Activated gamma-delta T cell (primary cell): ENCODE data around the gene ANKRD13A.
"Not testable (repeated sequence)": the region's sequence is repeated elsewhere in the genome, so short reads cannot be mapped to it uniquely, and the experiment has no call there.

Source experiments
- DNase-seq: peaks from one replicate; lab custom pipeline; 2025; lab: John Stamatoyannopoulos, UW

ANKRD13A gene

GRCh38 chr12:110048242-110049027 is 49.2 kb downstream of the ANKRD13A start, which contains the start of gene C12orf76:
C12orf76 (minus strand) TSS chr12:110048522; CDS start chr12:110048495, 27 bp downstream.
- peak; percentile 68 for DNase-seq

GRCh38 chr12:110049034-110049433 is 49.8 kb downstream of the ANKRD13A start:
- DNase-seq = not testable (repeated sequence)

- not testable (repeated sequence) for DNase-seq
Measured at GRCh38 chr12:110049666-110050065, 50.4 kb downstream of the ANKRD13A start.

- DNase-seq = no peak
Measured at GRCh38 chr12:110050927-110051326, 51.7 kb downstream of the ANKRD13A start.

GRCh38 chr12:110055375-110056352 is 56.4 kb downstream of the ANKRD13A start:
- DNase-seq = not testable (repeated sequence)

GRCh38 chr12:110056643-110057042 is 57.4 kb downstream of the ANKRD13A start:
- not testable (repeated sequence) for DNase-seq

GRCh38 chr12:110058875-110059615 is 59.8 kb downstream of the ANKRD13A start:
- DNase-seq = no peak

- DNase-seq = no peak
Measured at GRCh38 chr12:110059651-110060000, 60.4 kb downstream of the ANKRD13A start.

GRCh38 chr12:110062241-110062640 is 63.0 kb downstream of the ANKRD13A start:
- no peak for DNase-seq

GRCh38 chr12:110065540-110065939 is 66.3 kb downstream of the ANKRD13A start:
- DNase-seq = no peak

GRCh38 chr12:110067531-110067930 is 68.3 kb downstream of the ANKRD13A start:
- no peak for DNase-seq

GRCh38 chr12:110068115-110068514 is 68.9 kb downstream of the ANKRD13A start:
- DNase-seq = not testable (repeated sequence)

- no peak for DNase-seq
Measured at GRCh38 chr12:110068654-110069053, 69.4 kb downstream of the ANKRD13A start.

- DNase-seq = no peak
Measured at GRCh38 chr12:110071504-110071903, 72.3 kb downstream of the ANKRD13A start.

GRCh38 chr12:110071967-110072366 is 72.7 kb downstream of the ANKRD13A start:
- DNase-seq = no peak

- DNase-seq = not testable (repeated sequence)
Measured at GRCh38 chr12:110072636-110073035, 73.4 kb downstream of the ANKRD13A start.

- DNase-seq = no peak
Measured at GRCh38 chr12:110073049-110073831, 74.0 kb downstream of the ANKRD13A start.

GRCh38 chr12:110074089-110074488 is 74.9 kb downstream of the ANKRD13A start:
- no peak for DNase-seq

- no peak for DNase-seq
Measured at GRCh38 chr12:110075880-110076279, 76.7 kb downstream of the ANKRD13A start.

GRCh38 chr12:110077800-110078199 is 78.6 kb downstream of the ANKRD13A start:
- DNase-seq = no peak
